HG03103 (cell line): Measurements from ENCODE around the gene KMT2D.

Experiments used
- ATAC-seq: cut with Tn5 transposase; IDR thresholded peaks from one replicate; pipeline ENCODE4 v1.9.1; 2021; ENCODE audit warnings: low read depth; ENCODE audit not compliant: unreplicated experiment

KMT2D gene

DNA sequence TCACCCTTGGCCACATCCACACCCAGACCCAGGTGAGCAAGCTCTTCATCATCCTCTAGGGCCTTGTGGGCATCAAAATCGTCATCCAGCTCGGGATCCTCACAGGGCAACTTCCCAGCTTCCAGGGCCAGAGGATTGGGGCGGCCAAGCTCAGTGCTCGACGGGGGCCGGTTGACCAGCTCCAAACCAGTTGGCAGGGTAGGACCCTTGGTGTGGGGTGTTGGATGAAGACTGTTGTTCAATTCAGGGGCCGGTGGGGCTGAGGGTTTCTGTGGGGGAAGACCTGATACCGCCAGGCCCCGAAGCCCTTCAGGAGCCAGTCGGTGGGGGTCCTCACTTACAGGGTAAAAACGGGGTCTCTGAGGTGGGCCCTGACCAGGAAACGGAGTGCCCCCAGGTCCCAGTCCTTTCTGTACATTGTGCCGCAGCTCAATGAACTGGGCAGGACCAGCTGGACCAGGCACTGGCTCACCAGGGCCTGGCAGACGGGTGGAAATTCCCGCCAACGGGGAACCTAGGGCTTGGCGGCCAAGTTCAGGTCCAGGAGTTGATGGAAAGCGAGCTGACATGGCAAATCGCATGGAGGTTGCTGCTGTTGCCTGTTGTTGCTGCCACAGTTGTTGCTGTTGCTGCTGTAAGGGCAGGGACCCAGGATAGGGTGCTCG lies 22.2 kb downstream of the KMT2D start:
- no peak for ATAC-seq

DNA sequence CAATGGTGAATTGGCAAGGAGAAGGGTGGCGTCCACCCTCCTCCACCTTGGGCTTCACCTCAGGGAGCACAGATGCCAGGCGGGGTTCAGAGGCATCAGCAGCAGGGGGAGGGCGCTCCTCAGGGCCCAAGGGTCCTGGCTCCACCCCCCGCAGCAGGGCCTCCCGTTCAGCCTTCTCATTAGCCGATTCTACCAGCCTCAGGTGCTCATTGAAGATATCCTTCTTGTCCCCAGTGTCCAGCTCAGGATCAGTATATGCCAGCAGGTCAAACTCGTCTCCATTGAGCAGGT lies 22.7 kb downstream of the KMT2D start:
- ATAC-seq, result no peak

DNA sequence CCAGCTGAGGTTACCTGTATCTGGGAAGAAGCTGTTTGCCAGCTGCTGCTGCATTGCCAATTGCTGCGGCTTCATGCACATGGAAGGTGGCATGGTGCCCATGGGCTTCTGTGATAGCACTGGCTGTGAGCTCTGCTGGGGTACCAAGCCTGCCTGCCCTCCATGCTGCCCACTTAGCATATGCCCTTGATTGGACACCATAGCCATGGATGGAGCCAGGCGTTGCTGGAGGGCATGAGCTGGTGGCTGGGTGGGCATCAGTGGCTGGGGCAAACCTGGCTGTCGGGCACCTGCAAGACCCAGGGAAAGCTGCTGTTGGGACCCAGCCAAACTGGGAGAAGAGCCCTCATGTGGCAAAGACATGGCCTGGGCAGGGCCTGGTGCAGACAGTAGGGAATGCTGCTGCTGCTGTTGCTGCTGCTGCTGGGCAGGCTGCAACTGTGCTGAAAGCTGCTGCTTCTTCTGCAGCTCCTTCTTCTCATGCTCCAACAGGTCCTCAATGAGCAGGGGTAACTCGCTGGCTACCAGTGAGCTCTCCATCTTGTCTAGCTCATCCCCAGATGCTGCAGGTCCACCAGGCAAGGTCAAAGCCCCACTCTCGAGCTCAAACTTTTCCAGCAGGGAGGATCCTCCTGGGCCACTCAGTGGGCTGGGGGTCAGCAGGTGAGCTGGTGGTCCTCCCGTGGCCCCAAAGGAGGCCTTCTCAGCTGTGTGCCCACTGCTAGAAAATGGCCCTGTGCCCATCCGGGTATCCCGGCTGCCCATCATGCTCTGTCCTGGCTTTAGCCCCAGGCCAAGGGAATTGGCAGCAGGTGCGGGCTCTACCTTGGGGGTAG lies 23.3 kb downstream of the KMT2D start:
- ATAC-seq, result no peak

DNA sequence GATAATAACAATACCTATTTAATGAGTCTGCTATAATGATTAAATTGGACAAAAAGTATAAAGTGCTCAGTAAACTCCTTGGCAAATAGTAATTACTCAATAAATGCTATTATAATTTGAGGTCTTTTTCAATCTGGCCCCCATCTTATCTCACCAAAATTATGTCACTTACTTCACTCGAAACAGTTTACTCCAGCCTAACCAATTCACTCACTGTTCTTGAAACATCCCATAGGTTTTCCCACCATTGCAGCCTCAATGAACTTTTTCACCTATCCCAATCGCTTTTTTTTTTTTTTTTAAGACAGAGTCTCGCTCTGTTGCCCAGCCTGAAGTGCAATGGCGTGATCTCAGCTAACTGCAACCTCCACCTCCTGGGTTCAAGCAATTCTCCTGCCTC lies 24.6 kb downstream of the KMT2D start:
- no peak for ATAC-seq

DNA sequence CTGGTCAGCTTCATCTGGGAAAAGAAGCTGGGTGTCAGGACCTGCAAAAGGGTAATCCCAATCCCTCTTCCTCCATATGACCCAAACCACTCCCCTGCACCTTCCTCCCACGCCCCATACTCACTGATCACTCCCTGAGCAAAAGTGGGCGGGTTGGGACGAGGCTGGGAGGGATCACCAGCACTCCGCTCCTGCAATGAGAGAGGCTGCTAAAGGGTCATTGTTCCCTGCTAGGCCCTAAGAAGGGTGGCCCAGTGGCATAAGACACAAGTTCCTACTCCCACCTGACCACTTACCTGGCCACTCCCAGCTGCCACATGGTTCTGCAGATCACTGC lies 26.3 kb downstream of the KMT2D start:
- no peak for ATAC-seq

DNA sequence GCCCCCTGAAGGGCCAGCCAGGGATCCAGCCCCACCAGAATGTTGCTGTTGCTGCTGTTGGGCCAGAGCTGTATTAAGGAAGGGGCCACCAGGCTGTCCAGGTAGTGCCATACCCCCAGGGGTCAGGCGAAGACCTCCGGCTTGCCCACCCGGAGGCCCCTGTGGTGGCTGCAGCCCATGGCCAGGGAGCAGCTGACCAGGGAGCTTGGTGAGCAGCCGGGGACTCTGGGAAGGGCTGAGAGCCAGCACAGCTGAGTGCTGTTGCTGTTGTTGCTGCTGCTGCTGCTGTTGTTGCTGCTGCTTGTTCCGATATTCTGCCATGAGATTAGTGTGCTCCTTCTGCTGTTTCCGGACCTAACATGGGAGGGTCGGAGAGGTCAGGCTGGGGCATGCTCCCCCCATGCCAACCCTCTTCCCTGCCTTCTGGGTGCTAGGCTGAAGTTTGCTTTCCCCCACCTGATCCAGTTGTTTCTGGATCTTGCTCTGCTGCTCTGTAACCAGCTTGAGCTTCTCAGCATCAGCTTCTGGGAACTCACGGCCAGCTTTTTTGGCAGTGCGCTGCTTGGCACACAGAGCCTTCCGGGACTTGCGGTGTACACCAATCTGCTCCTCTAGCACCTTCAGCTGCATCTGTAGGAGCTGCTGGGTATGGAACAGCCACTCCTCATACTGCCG lies 26.8 kb downstream of the KMT2D start:
- no peak for ATAC-seq

DNA sequence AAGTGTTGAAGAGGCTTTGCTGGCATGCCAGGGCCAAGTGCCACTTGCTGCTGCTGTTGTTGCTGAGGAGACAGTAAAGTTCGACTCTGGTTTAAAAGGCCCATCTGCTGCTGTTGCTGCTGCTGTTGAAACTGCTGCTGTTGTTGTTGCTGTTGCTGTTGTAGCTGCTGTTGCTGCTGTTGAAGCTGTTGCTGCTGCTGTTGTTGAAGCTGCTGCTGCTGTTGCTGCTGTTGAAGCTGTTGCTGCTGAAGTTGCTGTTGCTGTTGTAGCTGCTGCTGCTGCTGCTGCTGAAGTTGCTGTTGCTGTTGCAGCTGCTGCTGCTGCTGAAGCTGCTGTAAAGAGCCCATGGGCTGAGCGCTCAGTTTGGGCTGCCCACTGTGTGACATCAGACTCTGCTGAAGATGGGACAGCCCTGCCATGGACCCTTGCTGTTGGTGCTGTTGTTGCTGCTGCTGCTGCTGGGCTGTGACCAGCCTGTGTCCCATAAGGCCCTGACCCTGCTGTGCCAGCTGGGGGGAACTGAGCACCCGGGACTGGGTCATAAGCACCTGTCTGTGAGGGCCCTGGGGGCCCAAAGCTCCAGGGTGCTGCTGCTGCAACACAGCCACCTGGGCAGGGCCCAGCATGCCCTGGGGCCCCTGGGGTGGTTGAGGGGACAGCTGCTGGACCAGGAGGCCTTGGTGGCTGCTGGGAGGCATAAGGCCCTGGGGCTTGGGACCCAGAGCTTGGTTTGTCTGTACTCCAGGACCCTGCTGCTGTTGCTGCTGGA lies 27.7 kb downstream of the KMT2D start:
- no peak for ATAC-seq

DNA sequence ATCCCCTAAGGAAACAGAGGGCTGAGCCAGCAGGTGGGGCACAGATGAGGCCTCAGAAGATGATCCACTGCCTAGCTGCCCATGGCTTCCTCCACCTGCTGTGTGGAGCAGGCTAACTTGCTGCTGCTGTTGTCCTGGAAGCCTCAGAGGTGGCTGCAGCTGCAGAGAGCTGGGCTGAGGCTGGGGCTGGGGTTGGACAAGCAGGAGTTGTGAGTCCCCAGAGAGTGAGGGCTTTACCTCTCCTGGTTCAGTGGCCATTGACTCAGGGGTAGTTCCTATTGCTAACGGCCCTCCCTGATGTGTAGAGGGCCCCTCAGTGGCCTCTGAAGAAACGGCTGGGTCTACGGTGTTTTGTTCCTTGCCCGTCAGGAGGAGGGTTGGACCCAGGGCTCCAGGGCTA lies 28.3 kb downstream of the KMT2D start:
- no peak for ATAC-seq

DNA sequence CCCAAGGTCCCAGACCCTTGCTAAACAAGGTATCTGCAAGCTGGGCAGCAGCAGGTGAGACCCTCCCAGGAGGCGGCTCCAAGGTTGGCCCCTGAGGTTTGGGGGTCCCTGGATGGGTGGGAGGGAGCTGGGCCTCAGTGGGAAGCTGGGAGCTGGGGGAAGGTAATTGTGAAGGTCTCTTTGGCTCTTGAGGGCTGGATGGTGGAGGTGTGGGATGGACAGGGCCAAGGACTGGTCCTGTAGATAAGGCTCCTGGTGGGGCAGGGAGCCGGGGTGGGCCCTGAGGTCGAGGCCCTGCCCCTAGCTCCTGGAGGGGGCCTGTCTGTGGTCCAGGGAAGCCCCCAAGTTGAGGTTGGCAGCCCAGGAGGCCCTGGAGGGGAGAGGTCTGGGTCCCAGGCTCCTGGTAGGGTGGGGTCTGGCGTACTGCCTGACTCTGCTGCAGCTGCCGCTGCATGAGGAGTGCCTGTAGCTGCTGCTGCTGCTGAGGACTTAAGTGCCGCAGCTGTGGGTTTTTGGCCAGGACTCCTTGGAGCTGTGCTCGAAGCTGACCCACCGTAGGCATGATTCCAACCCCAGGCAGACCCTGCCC lies 28.9 kb downstream of the KMT2D start:
- ATAC-seq, result no peak

DNA sequence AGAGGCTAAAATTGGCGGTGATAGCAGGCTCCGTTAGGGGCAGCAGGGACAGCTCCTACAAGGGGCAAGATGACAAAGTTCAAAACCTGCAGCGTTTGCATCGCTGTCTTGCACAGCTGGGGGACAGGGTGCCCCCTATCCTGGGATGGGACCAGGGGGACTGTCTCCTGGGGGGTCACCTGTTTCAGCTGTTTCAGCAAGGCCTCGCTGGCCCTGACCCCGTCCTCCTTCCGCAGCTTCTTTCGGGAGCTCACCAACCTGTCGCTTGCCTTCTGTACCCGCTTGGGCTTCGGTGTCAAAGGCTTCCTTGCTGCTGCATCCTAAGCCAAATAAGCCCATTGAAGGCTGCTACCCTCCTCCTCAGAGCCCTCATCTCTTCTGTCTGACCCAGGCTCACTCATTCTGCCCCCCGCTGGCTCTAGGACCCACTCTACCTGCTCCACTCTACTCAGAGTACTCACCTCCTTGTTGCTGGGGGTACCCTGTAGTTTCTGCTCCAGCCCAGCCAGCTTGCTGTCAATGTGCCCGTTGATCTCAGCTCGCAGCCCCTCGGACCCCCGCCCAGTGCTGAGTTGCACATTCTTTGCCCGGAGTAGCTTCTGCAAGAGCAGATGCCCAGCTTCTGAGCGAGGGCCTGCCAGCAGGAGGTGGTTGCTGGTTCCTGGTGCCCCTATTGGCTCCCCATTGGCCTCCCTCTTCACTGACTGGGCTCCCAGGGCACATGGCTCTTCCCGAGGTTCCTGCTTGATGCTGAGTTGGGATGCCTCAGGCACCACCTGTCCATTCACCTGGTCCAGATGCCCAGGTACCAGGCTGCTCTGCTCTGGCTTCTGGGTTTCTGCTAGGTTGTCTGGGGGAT lies 29.7 kb downstream of the KMT2D start:
- ATAC-seq, result no peak

DNA sequence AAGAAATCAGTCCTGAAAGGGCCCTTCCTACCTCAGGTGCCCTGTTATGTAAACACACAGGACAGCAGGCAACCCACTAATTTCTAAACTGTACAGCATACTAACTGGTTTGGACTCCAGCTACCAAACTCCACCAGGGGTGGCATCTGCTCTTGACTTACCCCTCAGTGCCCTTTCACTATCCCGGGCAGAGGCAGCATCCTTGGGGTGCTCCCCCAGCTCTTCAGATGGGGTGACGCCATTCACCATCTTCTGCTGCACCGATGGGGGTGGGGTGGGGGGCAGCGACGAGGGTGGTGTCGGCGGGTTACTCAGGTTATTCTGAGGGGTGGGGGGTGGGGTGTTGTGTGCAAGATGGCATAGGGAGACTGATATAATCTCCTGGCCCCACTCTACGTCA lies 30.5 kb downstream of the KMT2D start:
- ATAC-seq, result no peak

DNA sequence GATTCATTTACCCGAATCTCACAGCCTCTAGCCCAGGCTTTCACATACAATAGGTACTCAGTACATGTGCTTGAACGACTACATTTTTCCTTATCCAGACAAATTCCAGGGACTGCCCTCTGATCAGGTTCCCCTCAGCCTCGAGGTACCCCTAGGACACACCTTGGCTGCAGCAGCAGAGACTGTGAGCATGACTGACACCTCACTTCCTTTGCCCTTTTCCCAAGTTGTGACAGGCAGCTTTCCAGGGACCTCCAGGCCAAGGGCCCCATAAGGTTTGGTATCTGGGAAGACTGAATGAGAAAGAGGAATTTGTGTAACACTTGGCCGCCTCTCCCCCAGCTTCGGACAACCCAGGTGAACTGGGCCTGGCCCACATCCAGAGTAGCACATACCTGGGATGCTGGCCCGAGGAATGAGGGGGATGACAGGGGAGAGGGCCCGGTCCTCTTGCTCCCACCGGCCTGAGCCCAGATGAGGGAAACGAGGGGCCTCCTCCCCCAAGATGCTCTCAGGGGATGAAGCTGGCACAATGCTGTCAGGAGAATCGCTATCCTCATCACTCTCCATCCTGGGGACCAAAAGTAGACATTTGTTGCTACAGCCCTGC lies 31.8 kb downstream of the KMT2D start:
- no peak for ATAC-seq

DNA sequence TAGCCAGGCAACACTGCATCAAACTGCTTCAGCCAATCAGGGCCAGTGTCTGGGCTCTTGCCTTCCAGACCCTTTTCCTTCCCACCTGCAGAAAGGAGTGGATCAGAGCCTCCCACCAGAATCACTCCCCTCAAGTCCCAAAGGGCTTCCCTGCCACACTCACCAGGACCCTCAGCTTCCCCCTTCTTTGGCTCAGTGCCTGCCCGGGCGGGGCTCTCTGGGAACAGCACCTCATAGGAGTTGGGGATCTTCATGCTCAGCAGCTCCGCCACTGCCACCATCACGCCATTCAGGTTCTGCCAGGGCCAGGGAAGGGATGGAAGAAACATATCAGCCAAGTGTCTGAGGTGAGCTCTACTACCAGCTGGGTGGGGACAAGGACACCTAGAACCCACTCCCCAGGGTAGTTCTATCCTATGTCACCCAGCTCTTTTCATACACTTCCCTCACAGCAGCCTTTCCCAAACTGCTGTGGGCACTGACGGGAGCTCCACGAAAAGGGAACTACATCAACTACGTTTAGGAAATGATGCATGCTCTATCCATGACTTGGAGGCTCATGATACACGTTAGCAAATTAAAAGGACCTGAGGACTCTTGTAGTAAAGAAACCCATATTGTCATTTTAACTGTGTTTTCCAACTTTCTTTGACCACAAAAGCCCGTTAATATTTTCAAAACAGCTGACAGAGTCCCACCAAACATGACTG lies 32.6 kb downstream of the KMT2D start:
- no peak for ATAC-seq

DNA sequence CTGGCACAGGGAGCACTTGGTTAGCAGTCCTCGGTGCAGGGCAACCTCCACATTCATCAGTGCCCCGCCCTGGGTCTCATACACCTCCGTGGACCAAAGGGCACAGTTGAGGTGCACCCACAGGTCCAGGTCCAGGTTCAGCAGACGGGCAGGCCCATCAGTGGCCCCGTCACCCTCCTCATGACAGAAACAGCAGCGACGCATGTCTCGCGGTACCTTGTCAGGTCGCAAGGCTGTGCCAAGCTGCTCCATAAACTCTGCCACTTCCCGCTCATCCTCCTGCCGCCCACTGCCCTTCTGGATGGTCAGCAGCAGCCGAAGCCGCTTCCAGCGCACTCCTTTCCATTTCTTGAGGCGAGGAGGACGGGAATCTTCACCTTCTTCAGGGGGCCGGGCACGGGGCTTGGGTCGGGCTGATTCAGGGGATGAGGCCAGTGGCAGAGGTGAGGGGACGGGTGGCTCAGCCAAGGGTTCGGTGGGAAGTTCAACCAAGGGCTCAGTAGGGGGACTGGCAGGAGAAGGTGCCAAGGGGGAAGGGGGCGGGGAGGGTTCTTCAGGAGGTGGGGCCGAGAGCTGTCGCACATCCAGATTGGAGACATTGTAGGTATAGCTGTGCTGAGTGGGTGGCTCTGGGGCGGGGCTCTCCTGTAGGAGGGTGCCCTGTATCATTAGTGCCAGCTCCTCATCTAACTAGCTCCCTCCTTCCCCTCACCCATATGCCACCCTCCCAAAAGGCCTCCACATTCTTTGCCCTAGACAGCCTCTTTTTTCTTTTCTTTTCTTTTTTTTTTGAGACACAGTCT lies 33.7 kb downstream of the KMT2D start:
- ATAC-seq, result no peak

DNA sequence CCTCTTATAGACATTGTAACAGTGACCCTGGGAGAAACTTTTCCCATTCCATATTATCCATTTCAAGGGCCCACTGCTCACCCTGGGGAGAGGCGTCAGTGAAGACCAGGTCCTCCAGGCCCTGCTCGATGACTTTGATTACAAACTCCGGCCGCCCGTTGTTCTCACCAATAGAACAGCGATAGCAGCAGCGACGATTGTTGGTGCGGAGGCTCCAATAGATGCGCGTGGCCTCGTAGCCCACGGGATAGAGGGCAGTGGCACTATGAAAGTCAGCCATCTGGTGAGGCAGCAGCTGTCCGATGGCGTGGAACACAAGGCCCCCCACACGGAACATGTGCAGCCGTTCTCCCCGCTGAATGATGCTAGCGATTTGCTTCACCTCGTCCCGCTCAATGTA lies 34.5 kb downstream of the KMT2D start:
- no peak for ATAC-seq

DNA sequence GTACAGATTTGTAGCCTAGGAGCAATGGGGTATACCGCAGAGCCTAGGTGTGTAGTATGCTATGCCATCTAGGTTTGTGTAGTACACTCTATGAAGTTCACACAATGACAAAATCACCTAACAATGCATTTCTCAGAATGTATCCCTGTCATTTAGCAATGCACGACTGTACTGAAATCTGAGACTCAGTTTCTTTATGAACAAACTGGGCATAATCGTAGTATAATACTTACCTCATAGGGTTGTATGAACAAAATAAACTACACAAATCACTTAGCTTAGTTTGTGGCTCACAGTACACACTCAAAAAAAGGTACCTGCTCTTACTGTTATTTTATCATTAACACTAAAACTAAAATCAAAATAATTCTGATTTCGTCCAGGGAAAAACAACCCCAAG lies 35.1 kb downstream of the KMT2D start:
- ATAC-seq, result no peak

DNA sequence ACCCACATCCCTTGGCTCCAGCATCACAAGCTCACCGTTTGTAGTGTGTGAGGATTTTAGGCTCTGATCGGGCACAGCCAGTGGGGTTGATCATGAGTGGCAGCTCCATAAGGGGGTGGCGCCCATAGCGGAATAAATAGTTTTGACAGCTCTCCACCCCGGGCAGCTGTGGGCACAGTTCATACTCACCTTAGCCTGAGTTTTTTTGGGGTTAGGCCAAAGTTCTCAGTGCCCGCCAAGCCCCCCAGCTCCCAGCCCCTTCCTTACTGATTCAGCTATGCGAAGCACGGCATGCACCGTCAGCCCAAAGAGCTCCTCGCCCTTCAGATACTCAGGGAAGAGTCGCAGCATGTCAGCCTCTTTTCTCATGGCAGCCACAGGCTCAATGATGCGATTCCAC lies 36.1 kb downstream of the KMT2D start:
- ATAC-seq, result no peak

DNA sequence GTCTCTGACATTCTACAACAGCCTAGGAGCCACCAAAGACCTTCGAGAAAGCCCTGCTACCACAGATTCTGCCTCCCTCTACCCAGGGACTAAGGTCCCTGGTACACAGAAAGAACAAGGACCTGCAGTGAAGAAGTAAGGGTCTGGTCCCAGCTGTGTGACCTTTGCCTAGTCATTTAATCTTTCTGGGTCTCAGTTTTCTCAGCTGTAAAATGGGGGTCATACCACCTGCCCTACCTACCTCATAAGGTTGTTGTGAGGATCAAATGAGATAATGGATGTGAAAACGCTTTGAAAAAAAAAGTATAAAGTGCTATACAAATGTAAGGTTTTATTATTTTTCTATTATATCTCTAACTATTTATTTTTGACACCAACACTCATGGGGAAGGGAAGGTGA lies 36.8 kb downstream of the KMT2D start:
- ATAC-seq, result no peak
